Left lobe of liver (tissue), 2 donors: ENCODE data around the gene WDR54. TPM values are rescaled to one million over a fixed set of nuclear protein-coding genes. Genes with fewer than 3 reads are reported as not detected.
"Not testable (repeated sequence)": the region's sequence is repeated elsewhere in the genome, so short reads cannot be mapped to it uniquely, and the experiment has no call there.

Experiments
- ATAC-seq: fragments of 200-7000 bp; cut with Tn5 transposase; one replicate; pipeline ENCODE4 v1.9.1; 2020; ENCODE audit warnings: mild to moderate bottlenecking, moderate library complexity
- DNase-seq: peaks from one replicate; pipeline ENCODE4 v3.0.0-alpha.2; 2020; ENCODE audit warnings: low spot score
- total RNA-seq: library from RNA; stranded (reverse); gene quantifications from one replicate; pipeline ENCODE4 v1.2.1, GENCODE V29; 2021
- donor health status: DM: no; HTN: no; CAD: no; lungs with moderate emphysema.
- donor health status: DM: no; HTN: yes; CAD: no.

WDR54 gene
- total RNA-seq, 1 donor from 2014 or later = 1.5 TPM

- DNase-seq = peak; percentile 97
- ATAC-seq = peak; percentile 75
Observed at GRCh38 chr2:74454654-74455511, 33.4 kb downstream of the WDR54 start, which contains the start of gene INO80B. INO80B (plus strand) TSS chr2:74455087; CDS start chr2:74455117, 30 bp downstream.

- DNase-seq = no peak
- ATAC-seq = no peak
Observed at GRCh38 chr2:74457129-74457548, 35.6 kb downstream of the WDR54 start.

- DNase-seq (peak; percentile 79), ATAC-seq (peak; percentile 62)
Observed at GRCh38 chr2:74457549-74458131, 36.1 kb downstream of the WDR54 start.

- peak; percentile 82 for ATAC-seq
- DNase-seq = peak; percentile 100
Observed at GRCh38 chr2:74458132-74458937, 36.8 kb downstream of the WDR54 start, which contains the start of gene WBP1. WBP1 (plus strand) TSS chr2:74458438; CDS start chr2:74458603, 165 bp downstream.

- DNase-seq (no peak), ATAC-seq (no peak)
Observed at GRCh38 chr2:74458938-74459363, 37.4 kb downstream of the WDR54 start.

GRCh38 chr2:74459503-74460118 is 38.1 kb downstream of the WDR54 start:
- not testable (repeated sequence) for ATAC-seq, DNase-seq

- not testable (repeated sequence) for DNase-seq, ATAC-seq
Observed at GRCh38 chr2:74460187-74460586, 38.7 kb downstream of the WDR54 start.

- no peak for DNase-seq
- no peak for ATAC-seq
Observed at GRCh38 chr2:74461187-74462053, 39.9 kb downstream of the WDR54 start.

GRCh38 chr2:74462054-74462785 is 40.7 kb downstream of the WDR54 start:
- DNase-seq (no peak), ATAC-seq (no peak)

GRCh38 chr2:74462786-74463105 is 41.2 kb downstream of the WDR54 start:
- ATAC-seq = no peak
- no peak for DNase-seq

GRCh38 chr2:74464406-74464805 is 42.9 kb downstream of the WDR54 start:
- ATAC-seq = peak; percentile 1

GRCh38 chr2:74470742-74471141 is 49.2 kb downstream of the WDR54 start:
- not testable (repeated sequence) for ATAC-seq, DNase-seq

More at GRCh38 chr2:74464406-74464805, 42.9 kb downstream of the WDR54 start:
- DNase-seq = no peak

GRCh38 chr2:74471332-74472065 is 50.0 kb downstream of the WDR54 start:
- ATAC-seq (peak; percentile 46), DNase-seq (no peak)

GRCh38 chr2:74472086-74472944 is 50.8 kb downstream of the WDR54 start, which contains the start of gene MRPL53:
MRPL53 (minus strand) TSS chr2:74472680; CDS start chr2:74472660, 20 bp downstream.
- ATAC-seq (peak; percentile 91), DNase-seq (peak; percentile 96)

- ATAC-seq = peak; percentile 16
Observed at GRCh38 chr2:74472945-74473258, 51.4 kb downstream of the WDR54 start.

GRCh38 chr2:74474481-74474880 is 53.0 kb downstream of the WDR54 start:
- ATAC-seq = no peak
- DNase-seq = no peak

More at GRCh38 chr2:74472945-74473258, 51.4 kb downstream of the WDR54 start:
- DNase-seq = no peak

- ATAC-seq (no peak), DNase-seq (no peak)
Observed at GRCh38 chr2:74474899-74475298, 53.4 kb downstream of the WDR54 start.
